Kidney tubule cell (primary cell): ENCODE measurements around the gene RET.
A peak's percentile ranks its signal among the peaks of the same experiment; 100 is the strongest.
"Not testable (repeated sequence)": the region's sequence is repeated elsewhere in the genome, so short reads cannot be mapped to it uniquely, and the experiment has no call there.

Experiments used
- DNase-seq: peaks from one replicate; pipeline ENCODE4 v3.0.0-alpha.2; 2018; ENCODE audit warnings: low spot score

The RET gene

DNA sequence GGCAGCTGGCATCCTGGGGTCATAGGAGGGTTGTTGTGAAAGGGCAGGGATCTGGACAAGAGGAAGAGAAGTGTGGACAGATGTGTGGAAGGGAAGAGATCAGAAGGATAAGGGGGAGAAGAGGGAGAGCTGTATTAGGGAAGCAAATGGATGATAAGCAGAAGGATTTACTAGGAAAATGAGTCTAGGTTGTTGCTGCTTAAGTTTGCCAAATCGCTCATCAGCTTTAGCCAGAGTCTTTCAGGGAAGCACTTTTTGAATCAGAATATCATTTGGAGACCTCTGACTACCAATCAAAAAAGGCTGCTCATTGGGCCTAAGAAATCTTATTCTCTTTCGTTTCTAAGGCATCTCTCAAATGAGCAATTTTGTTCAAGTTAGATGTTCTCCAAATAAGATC is 58.8 kb downstream of the RET start:
- no peak for DNase-seq

- DNase-seq, result no peak
These were observed 59.6 kb downstream of the RET start for GRCh38 chr10:43136432-43136831.

GRCh38 chr10:43136995-43137716 is 60.3 kb downstream of the RET start:
- no peak for DNase-seq

DNA sequence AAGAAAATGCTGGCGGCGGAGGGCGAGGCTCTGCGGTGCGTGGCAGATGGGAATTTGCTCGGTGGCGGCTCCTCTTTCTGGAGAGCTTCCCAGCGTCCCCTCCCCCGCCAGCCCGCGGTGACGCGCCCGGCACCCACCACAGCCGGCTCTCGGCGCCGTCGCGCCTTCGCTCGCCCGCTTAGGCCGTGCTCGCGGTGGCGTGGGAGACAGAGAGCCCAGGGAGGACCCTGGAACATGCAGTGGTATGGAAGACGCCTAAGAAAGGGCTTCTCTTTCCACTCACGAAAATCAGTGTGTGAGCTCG is 60.8 kb downstream of the RET start:
- peak; percentile 46 for DNase-seq

GRCh38 chr10:43138021-43138756 is 61.3 kb downstream of the RET start, which contains the start of gene CSGALNACT2:
CSGALNACT2 (plus strand) TSS chr10:43138445; CDS start chr10:43155150, 16,705 bp downstream.
- peak; percentile 92 for DNase-seq

DNA sequence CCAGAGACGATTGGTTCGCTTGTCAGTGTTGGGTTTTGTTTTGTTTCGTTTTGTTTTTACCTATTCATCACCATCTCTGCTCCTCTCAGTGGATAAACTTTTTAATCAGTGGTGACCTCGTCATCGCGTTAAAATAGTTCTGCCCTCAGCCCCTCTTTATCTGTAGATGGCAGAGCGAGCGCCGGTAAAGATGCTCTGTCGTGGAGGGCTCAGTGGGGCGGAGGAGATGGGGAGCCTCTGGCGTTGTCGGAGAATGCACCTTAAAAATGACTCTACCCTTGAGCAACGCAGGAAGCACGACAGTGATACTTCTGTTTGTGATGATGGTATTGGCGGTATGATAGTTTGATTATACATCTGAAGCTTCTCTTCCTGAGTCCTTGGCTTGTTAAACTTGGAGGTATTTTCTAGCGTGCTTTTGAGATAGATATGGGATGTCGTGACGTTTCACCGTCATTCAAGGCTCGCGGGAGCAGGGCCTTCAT is 61.9 kb downstream of the RET start:
- peak; percentile 54 for DNase-seq

DNA sequence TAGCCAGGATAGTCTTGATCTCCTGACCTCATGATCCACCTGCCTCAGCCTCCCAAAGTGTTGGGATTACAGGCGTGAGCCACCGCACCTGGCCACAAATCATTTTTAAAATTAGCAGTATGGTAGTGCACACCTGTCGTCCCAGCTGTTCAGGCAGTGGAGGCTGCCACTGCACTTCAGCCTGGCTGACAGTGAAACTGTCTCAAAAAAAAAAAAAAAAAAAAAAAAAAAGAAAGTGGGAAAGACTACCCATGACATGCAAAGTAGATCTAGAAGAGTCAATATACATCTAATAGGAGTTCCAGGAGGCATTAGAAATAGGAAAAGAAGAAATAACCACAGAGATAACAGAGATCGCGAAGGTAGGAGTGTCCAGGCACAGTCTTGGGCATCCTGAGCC is 64.6 kb downstream of the RET start:
- no peak for DNase-seq

GRCh38 chr10:43145311-43145710 is 68.4 kb downstream of the RET start:
- no peak for DNase-seq

DNA sequence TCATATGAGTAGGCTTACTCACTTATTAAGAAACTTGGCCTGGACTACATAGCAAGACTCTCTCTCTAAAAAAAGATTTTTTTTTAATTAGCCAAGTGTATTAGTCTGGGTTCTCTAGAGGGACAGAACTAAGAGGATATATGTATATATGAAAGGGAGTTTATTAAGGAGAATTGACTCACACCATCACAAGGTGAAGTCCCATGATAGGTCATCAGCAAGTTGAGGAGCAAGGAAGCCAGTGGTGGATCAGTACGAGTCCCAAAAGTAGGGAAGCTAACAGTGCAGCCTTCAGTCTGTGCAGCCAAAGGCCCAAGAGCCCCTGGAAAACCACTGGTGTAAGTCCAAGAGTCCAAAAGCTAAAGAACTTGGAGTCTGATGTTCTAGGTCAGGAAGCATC is 69.1 kb downstream of the RET start:
- not testable (repeated sequence) for DNase-seq

GRCh38 chr10:43151371-43151770 is 74.5 kb downstream of the RET start:
- DNase-seq, result no peak

GRCh38 chr10:43153901-43154300 is 77.0 kb downstream of the RET start:
- no peak for DNase-seq

GRCh38 chr10:43155221-43155620 is 78.4 kb downstream of the RET start:
- DNase-seq, result no peak

GRCh38 chr10:43155741-43156140 is 78.9 kb downstream of the RET start:
- DNase-seq, result peak; percentile 30

GRCh38 chr10:43156590-43157341 is 79.9 kb downstream of the RET start:
- no peak for DNase-seq

GRCh38 chr10:43158636-43159035 is 81.8 kb downstream of the RET start:
- DNase-seq, result peak; percentile 36

- DNase-seq, result peak; percentile 85
These were observed 83.4 kb downstream of the RET start for GRCh38 chr10:43160046-43160920.

- DNase-seq, result peak; percentile 82
These were observed 84.0 kb downstream of the RET start for GRCh38 chr10:43160921-43161255.

DNA sequence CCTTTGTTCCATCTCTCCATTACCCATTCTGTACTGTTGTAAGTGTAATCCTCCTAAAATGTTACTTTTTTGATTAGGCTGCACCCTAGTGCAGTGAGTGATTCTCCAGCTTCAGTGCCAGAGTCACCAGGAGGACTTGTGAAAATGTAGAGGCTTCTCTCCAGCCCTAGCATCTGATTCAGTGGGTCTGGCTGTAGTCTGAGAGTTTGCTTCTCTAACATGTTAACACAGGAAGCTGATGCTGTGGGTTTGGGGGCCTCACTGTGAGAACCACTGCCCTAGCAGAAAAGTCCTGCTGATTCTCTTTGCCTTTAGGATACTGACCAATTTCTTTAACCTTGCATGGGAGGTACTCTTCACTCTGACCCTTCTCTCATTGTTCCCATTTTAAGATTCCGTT is 85.7 kb downstream of the RET start:
- DNase-seq, result no peak

GRCh38 chr10:43166207-43166879 is 89.5 kb downstream of the RET start:
- DNase-seq, result no peak

GRCh38 chr10:43166880-43167497 is 90.1 kb downstream of the RET start:
- DNase-seq, result no peak

- no peak for DNase-seq
These were observed 90.6 kb downstream of the RET start for GRCh38 chr10:43167498-43167889.
